KG1 (cell line): ENCODE results near the gene DYRK1A.

Experiments
- DNase-seq: peaks from one replicate; lab custom pipeline; 2025; lab: John Stamatoyannopoulos, UW

DYRK1A gene

GRCh38 chr21:37566790-37567615 is 200.4 kb downstream of the DYRK1A start:
- DNase-seq = no peak

GRCh38 chr21:37568415-37568814 is 201.8 kb downstream of the DYRK1A start:
- no peak for DNase-seq

DNA sequence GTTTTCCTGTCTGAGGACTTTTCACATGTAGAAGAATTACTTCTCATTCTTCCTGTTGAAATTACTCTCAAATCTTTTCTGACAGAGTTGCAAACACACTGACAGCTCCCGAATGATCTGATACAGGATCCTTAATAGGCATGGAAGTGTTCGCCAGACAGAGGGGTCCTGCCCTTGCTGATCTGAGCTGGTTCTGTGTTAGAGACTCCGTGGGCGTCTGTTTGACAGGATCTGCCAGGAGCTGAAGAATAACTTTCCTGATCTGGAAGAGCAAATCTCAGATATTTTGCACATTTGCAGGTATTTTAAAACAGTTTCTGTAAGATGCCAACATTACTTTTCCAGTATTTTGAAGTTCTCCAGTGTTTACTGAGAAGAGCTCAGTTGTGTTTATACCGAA is 202.3 kb downstream of the DYRK1A start:
- DNase-seq = no peak

DNA sequence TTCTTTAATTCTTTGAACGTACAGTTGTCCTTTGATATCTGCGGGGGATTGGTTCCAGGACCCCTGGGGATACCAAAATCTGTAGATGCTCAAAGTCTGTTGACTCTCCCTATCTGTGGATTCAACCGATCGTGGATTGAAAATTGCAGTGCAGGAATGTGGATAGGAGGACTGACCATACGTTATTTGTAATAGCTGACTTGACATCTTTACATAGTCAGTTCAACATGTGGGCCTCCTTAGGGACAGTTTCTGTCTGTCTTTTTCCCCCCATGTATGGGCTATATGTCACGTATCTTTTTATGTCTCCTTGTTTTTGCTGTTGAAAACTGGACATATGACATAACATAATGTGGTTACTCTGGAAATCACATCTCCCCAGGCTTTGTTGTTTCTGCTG is 204.9 kb downstream of the DYRK1A start:
- no peak for DNase-seq

GRCh38 chr21:37574316-37574715 is 207.7 kb downstream of the DYRK1A start:
- no peak for DNase-seq

- no peak for DNase-seq
Observed at GRCh38 chr21:37574751-37575150, 208.2 kb downstream of the DYRK1A start.

DNA sequence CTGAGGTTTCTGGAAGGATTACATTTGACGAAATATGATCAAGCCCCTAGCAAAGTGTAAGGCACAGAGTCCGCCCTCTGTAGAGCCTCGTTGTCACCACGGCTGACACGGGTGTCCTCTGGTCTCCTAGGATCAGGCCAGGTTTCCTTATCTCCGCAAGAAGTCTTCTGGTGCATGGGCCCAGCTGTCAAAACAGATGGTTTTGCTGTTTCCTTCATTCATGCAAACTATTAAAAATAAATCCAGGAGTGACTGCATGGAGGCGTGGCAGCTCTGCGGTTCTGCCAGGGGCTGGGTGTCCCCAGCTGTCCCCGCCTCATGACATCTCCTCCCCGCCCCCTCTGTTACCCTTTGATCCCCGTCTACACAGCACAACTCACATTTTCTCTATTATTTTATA is 209.0 kb downstream of the DYRK1A start:
- no peak for DNase-seq
